GM13976 (cell line): ENCODE results near the gene PLPPR1.

Experiments used
- DNase-seq: peaks from one replicate; pipeline ENCODE4 v3.0.0; 2012; ENCODE audit warnings: low spot score
- CTCF ChIP-seq: IDR thresholded peaks from 2 replicates; pipeline ENCODE4 v1.5.1; 2012; ENCODE audit warnings: borderline replicate concordance, mild to moderate bottlenecking; ENCODE audit not compliant: insufficient read depth; ENCODE audit errors: extremely low read depth, missing control alignments, control extremely low read depth
- in situ Hi-C: fragments of 300-500 bp; cut with MboI; formaldehyde crosslinking; loops from one replicate; pipeline ENCODE4 v1.12.0; 2022; ENCODE audit warnings: low sequenced_read_pairs, mixed read lengths, inconsistent platforms; ENCODE audit not compliant: unreplicated experiment

The PLPPR1 gene

GRCh38 chr9:101014566-101014965, 14.0 kb upstream of the PLPPR1 start:
- in situ Hi-C loops, result no loop called here
- DNase-seq, result no peak
- TF ChIP-seq CTCF, result no peak

GRCh38 chr9:101018467-101018866, 10.1 kb upstream of the PLPPR1 start:
- in situ Hi-C loops, result no loop called here
- no peak for TF ChIP-seq CTCF
- no peak for DNase-seq

- in situ Hi-C loops, result no loop called here
- TF ChIP-seq CTCF, result no peak
- no peak for DNase-seq
These were observed 5.8 kb upstream of the PLPPR1 start for GRCh38 chr9:101022704-101023103.

GRCh38 chr9:101025940-101026339, 2.6 kb upstream of the PLPPR1 start:
- no peak for DNase-seq
- in situ Hi-C loops, result no loop called here
- TF ChIP-seq CTCF, result no peak

- no peak for TF ChIP-seq CTCF
- DNase-seq, result no peak
These were observed 1.7 kb upstream of the PLPPR1 start for GRCh38 chr9:101026824-101027223.

GRCh38 chr9:101027236-101027635, 1.3 kb upstream of the PLPPR1 start:
- no peak for TF ChIP-seq CTCF
- in situ Hi-C loops, result no loop called here
- no peak for DNase-seq

More at GRCh38 chr9:101026824-101027223, 1.7 kb upstream of the PLPPR1 start:
- in situ Hi-C loops, result no loop called here

- in situ Hi-C loops, result no loop called here
- TF ChIP-seq CTCF, result no peak
- DNase-seq, result no peak
These were observed 688 bp upstream of the PLPPR1 start for GRCh38 chr9:101027733-101028345.
